Stimulated activated CD8-positive, alpha-beta memory T cell treated with anti-CD3 and anti-CD28 coated beads, Interleukin-12 subunit alpha, Interleukin-12 subunit beta, amount 100 ng/mL, for 1 hour (primary cell): ENCODE measurements around the gene CHMP4A.

Experiments used
- DNase-seq: peaks from one replicate; pipeline ENCODE4 v3.0.0-alpha.2; 2020; ENCODE audit warnings: low read depth

Gene CHMP4A

GRCh38 chr14:24178399-24179178, 34.7 kb downstream of the CHMP4A start:
- no peak for DNase-seq

GRCh38 chr14:24177891-24178290, 35.4 kb downstream of the CHMP4A start:
- DNase-seq: no peak

GRCh38 chr14:24177041-24177825, 36.1 kb downstream of the CHMP4A start:
- DNase-seq: no peak

DNA sequence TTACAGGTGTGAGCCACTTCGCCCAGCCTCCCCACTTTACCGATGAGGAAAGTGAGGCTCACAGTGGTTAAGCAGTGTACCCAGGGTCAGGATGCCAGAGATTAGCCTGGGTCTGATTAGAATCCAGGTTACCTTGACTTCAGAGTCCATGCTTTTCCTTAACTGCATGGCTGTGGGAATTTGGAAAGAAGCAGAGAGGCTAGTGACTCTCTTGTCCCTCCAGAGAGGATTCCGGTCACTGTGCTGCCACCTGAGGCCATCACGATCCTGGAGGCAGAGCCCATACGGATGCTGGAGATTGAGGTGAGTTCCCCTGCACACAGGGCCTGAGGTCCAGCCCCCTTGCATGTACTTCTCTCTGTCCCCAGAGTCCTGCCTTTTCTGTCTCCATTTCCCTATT, 36.7 kb downstream of the CHMP4A start:
- DNase-seq: no peak

- no peak for DNase-seq
Measured at GRCh38 chr14:24172871-24173281, 40.4 kb downstream of the CHMP4A start.

DNA sequence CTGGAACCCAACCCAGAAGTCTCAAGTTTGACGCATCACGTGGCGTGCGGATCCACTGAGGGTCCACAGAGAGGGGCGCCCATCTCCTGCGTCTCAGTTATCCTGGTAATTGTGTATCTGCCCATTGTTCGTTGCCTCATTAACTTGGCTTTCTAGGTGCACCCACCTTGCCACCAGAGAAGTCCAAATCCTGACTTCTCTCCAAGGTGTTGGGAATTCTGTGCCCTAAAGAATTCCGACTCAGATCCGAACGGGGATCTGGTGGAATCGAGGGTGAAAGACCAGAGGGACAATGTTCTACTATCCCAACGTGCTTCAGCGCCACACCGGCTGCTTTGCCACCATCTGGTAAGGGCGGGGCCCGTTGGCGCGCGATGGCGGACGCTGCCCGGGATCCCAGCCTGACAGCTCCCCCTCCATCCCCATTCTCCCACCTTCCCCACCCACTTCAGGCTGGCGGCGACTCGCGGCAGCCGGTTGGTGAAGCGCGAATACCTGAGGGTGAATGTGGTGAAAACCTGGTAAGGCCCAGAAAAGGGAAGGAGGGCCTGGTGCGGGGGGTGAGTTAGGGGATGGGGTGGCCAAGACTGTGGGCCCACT, 40.9 kb downstream of the CHMP4A start:
- no peak for DNase-seq

- DNase-seq: peak; percentile 58
Measured at GRCh38 chr14:24171422-24172260, 41.6 kb downstream of the CHMP4A start, which contains the start of gene REC8. Gene REC8 (plus strand): TSS chr14:24172080. CDS start chr14:24172553, 473 bp downstream.

DNA sequence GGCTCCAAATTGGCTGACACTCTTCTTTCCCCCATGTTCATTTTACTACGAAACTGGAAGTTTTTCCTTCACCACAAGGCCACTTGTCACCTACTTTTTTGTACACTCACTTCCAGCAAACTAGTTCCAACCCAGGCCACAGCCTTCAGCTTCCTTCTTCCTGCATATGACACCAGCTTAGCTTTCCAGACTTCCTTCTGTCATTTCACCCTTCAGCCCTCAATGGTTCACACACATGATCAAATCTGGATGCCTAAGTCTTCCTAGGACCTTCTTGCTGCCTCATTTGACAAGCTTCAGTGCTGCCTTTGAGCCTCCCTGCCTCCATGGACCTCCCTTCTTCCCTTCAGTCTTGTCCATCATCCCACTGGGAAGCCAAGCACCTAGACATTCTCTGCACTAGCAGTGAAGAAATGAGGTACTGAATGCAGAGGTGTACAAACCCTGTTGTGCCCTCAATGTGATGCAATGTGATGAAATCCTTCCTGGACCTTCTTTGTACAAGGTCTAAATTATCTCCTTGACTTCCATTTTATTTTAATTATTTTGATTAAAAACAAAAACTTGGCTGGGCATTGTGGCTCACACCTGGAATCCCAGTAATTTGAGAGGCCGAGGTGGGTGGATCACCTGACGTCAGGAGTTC, 45.7 kb downstream of the CHMP4A start:
- DNase-seq: no peak

DNA sequence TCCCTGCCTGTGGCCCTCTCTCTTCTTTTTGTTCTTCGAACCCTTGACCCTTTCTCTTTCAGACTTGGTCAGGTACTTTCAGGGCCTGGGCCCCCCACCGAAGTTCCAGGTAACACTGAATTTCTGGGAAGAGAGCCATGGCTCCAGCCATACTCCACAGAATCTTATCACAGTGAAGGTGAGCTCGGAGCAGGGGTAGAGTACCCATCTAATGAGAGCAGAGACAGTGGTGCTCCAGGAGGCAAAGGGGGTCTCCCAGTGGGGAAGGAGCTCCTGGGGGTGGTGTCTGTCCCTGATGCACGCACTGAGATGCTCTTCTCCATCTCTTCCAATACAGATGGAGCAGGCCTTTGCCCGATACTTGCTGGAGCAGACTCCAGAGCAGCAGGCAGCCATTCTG, 47.5 kb downstream of the CHMP4A start:
- DNase-seq: no peak

- DNase-seq: no peak
Measured at GRCh38 chr14:24164518-24164991, 48.7 kb downstream of the CHMP4A start.

DNA sequence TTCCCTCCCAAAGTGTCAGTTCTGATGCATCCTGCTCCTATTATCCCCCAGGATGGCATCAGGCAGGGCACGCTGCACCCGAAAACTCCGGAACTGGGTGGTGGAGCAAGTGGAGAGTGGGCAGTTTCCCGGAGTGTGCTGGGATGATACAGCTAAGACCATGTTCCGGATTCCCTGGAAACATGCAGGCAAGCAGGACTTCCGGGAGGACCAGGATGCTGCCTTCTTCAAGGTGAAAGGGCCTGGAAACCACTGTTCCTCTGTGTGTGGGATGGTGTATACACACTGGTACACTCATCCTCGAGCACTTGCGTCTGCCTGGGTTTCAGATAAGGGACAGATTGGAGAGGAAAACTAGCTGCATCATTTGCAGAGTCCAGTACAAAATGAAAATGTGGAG, 51.2 kb downstream of the CHMP4A start:
- DNase-seq: no peak

- DNase-seq: peak; percentile 98
Measured at GRCh38 chr14:24160850-24161804, 52.2 kb downstream of the CHMP4A start, which contains the start of gene IRF9. Gene IRF9 (plus strand): TSS chr14:24161265. CDS start chr14:24162145, 880 bp downstream.

- DNase-seq: no peak
Measured at GRCh38 chr14:24160499-24160849, 52.8 kb downstream of the CHMP4A start.

GRCh38 chr14:24159777-24160498, 53.4 kb downstream of the CHMP4A start:
- no peak for DNase-seq
